ENCODE data around the gene BICRAL.
"Not testable (repeated sequence)": the region's sequence is repeated elsewhere in the genome, so short reads cannot be mapped to it uniquely, and the experiment has no call there.

The BICRAL gene

GRCh38 chr6:42891199-42891722, 109.4 kb downstream of the BICRAL start:
- Histone ChIP-seq H3K36me3 (ENCODE audit: control insufficient read depth, insufficient read depth, low read length) (no peaks in the 10 kb centered on the region), H3K4me1 (ENCODE audit: control insufficient read depth, insufficient read depth, low read length) (no peaks in the 10 kb centered on the region), H3K27ac (ENCODE audit: insufficient read depth, low read depth, low read length, poor library complexity, severe bottlenecking) (no peak overlapping the region), H3K27me3 (ENCODE audit: control insufficient read depth, insufficient read depth, low read length, poor library complexity, severe bottlenecking) (no peaks in the 10 kb centered on the region), H3K4me3 (ENCODE audit: insufficient read depth, low read depth, low read length) (peak overlapping the region; percentile 87), H3K9me3 (ENCODE audit: control insufficient read depth, low read length) (no peaks in the 10 kb centered on the region)
- 90 to 91% methylated on average over 17 of the region's 17 CpGs for WGBS, 2 experiments

GRCh38 chr6:42894041-42894828, 112.4 kb downstream of the BICRAL start:
- not testable (repeated sequence) for H3K9me3 ChIP-seq (ENCODE audit: control insufficient read depth, low read length); H3K27me3 ChIP-seq (ENCODE audit: control insufficient read depth, insufficient read depth, low read length, poor library complexity, severe bottlenecking); H3K4me3 ChIP-seq (ENCODE audit: insufficient read depth, low read depth, low read length); H3K36me3 ChIP-seq (ENCODE audit: control insufficient read depth, insufficient read depth, low read length); H3K4me1 ChIP-seq (ENCODE audit: control insufficient read depth, insufficient read depth, low read length); H3K27ac ChIP-seq (ENCODE audit: insufficient read depth, low read depth, low read length, poor library complexity, severe bottlenecking)
- 83% methylated on average over 19 of the region's 19 CpGs for WGBS, 2 experiments

- H3K4me1 ChIP-seq (ENCODE audit: control insufficient read depth, insufficient read depth, low read length) = peaks cover 12% of the 10 kb centered on the region
- no peak overlapping the region for H3K4me3 ChIP-seq (ENCODE audit: insufficient read depth, low read depth, low read length)
- H3K9me3 ChIP-seq (ENCODE audit: control insufficient read depth, low read length) = no peaks in the 10 kb centered on the region
- 93 to 96% methylated on average over 10 of the region's 10 CpGs for WGBS, 2 experiments
- no peak overlapping the region for H3K27ac ChIP-seq (ENCODE audit: insufficient read depth, low read depth, low read length, poor library complexity, severe bottlenecking)
- H3K27me3 ChIP-seq (ENCODE audit: control insufficient read depth, insufficient read depth, low read length, poor library complexity, severe bottlenecking) = no peaks in the 10 kb centered on the region
- H3K36me3 ChIP-seq (ENCODE audit: control insufficient read depth, insufficient read depth, low read length) = no peaks in the 10 kb centered on the region
Measured at GRCh38 chr6:42896178-42896719, 114.4 kb downstream of the BICRAL start.

GRCh38 chr6:42898891-42899361, 117.1 kb downstream of the BICRAL start:
- no peak overlapping the region for H3K27ac ChIP-seq (ENCODE audit: insufficient read depth, low read depth, low read length, poor library complexity, severe bottlenecking)
- WGBS, 2 experiments = 14% methylated on average over 10 of the region's 10 CpGs

GRCh38 chr6:42899871-42900270, 118.0 kb downstream of the BICRAL start:
- Histone ChIP-seq H3K4me3 (ENCODE audit: insufficient read depth, low read depth, low read length) (no peak overlapping the region), H3K27me3 (ENCODE audit: control insufficient read depth, insufficient read depth, low read length, poor library complexity, severe bottlenecking) (no peaks in the 10 kb centered on the region)
- WGBS, 2 experiments = 4% methylated on average over 8 of the region's 8 CpGs

More at GRCh38 chr6:42898891-42899361, 117.1 kb downstream of the BICRAL start:
- Histone ChIP-seq H3K4me3 (ENCODE audit: insufficient read depth, low read depth, low read length) (no peak overlapping the region), H3K4me1 (ENCODE audit: control insufficient read depth, insufficient read depth, low read length) (peaks cover 12% of the 10 kb centered on the region), H3K27me3 (ENCODE audit: control insufficient read depth, insufficient read depth, low read length, poor library complexity, severe bottlenecking) (no peaks in the 10 kb centered on the region), H3K9me3 (ENCODE audit: control insufficient read depth, low read length) (no peaks in the 10 kb centered on the region), H3K36me3 (ENCODE audit: control insufficient read depth, insufficient read depth, low read length) (no peaks in the 10 kb centered on the region)

GRCh38 chr6:42901538-42901957, 119.7 kb downstream of the BICRAL start:
- H3K4me3 ChIP-seq (ENCODE audit: insufficient read depth, low read depth, low read length) = no peak overlapping the region
- 22 to 24% methylated on average over 11 of the region's 11 CpGs for WGBS, 2 experiments
- no peaks in the 10 kb centered on the region for H3K36me3 ChIP-seq (ENCODE audit: control insufficient read depth, insufficient read depth, low read length)
- no peak overlapping the region for H3K27ac ChIP-seq (ENCODE audit: insufficient read depth, low read depth, low read length, poor library complexity, severe bottlenecking)
- no peaks in the 10 kb centered on the region for H3K9me3 ChIP-seq (ENCODE audit: control insufficient read depth, low read length)
- no peaks in the 10 kb centered on the region for H3K27me3 ChIP-seq (ENCODE audit: control insufficient read depth, insufficient read depth, low read length, poor library complexity, severe bottlenecking)
- peaks cover 12% of the 10 kb centered on the region for H3K4me1 ChIP-seq (ENCODE audit: control insufficient read depth, insufficient read depth, low read length)

More at GRCh38 chr6:42899871-42900270, 118.0 kb downstream of the BICRAL start:
- no peak overlapping the region for H3K27ac ChIP-seq (ENCODE audit: insufficient read depth, low read depth, low read length, poor library complexity, severe bottlenecking)
- H3K36me3 ChIP-seq (ENCODE audit: control insufficient read depth, insufficient read depth, low read length) = no peaks in the 10 kb centered on the region
- H3K4me1 ChIP-seq (ENCODE audit: control insufficient read depth, insufficient read depth, low read length) = peaks cover 12% of the 10 kb centered on the region
- H3K9me3 ChIP-seq (ENCODE audit: control insufficient read depth, low read length) = no peaks in the 10 kb centered on the region

GRCh38 chr6:42902429-42903263, 120.8 kb downstream of the BICRAL start:
- H3K4me3 ChIP-seq (ENCODE audit: insufficient read depth, low read depth, low read length); H3K27ac ChIP-seq (ENCODE audit: insufficient read depth, low read depth, low read length, poor library complexity, severe bottlenecking): not testable (repeated sequence)

GRCh38 chr6:42904467-42904866, 122.6 kb downstream of the BICRAL start:
- Histone ChIP-seq H3K36me3 (ENCODE audit: control insufficient read depth, insufficient read depth, low read length) (no peaks in the 10 kb centered on the region), H3K27ac (ENCODE audit: insufficient read depth, low read depth, low read length, poor library complexity, severe bottlenecking) (no peak overlapping the region), H3K4me3 (ENCODE audit: insufficient read depth, low read depth, low read length) (no peak overlapping the region), H3K27me3 (ENCODE audit: control insufficient read depth, insufficient read depth, low read length, poor library complexity, severe bottlenecking) (no peaks in the 10 kb centered on the region), H3K4me1 (ENCODE audit: control insufficient read depth, insufficient read depth, low read length) (peaks cover 6% of the 10 kb centered on the region), H3K9me3 (ENCODE audit: control insufficient read depth, low read length) (no peaks in the 10 kb centered on the region)
- WGBS, 2 experiments = 95 to 96% methylated on average over 10 of the region's 10 CpGs

More at GRCh38 chr6:42902429-42903263, 120.8 kb downstream of the BICRAL start:
- H3K27me3 ChIP-seq (ENCODE audit: control insufficient read depth, insufficient read depth, low read length, poor library complexity, severe bottlenecking); H3K9me3 ChIP-seq (ENCODE audit: control insufficient read depth, low read length); H3K36me3 ChIP-seq (ENCODE audit: control insufficient read depth, insufficient read depth, low read length): not testable (repeated sequence)
- peaks cover 12% of the 10 kb centered on the region for H3K4me1 ChIP-seq (ENCODE audit: control insufficient read depth, insufficient read depth, low read length)
- WGBS, 2 experiments = 78 to 79% methylated on average over 22 of the region's 22 CpGs

GRCh38 chr6:42907336-42907735, 125.5 kb downstream of the BICRAL start:
- Histone ChIP-seq H3K27me3 (ENCODE audit: control insufficient read depth, insufficient read depth, low read length, poor library complexity, severe bottlenecking) (no peaks in the 10 kb centered on the region), H3K4me3 (ENCODE audit: insufficient read depth, low read depth, low read length) (no peak overlapping the region), H3K27ac (ENCODE audit: insufficient read depth, low read depth, low read length, poor library complexity, severe bottlenecking) (no peak overlapping the region), H3K36me3 (ENCODE audit: control insufficient read depth, insufficient read depth, low read length) (no peaks in the 10 kb centered on the region), H3K4me1 (ENCODE audit: control insufficient read depth, insufficient read depth, low read length) (no peaks in the 10 kb centered on the region), H3K9me3 (ENCODE audit: control insufficient read depth, low read length) (no peaks in the 10 kb centered on the region)
- WGBS, 2 experiments = 81 to 90% methylated on average over 5 of the region's 5 CpGs

GRCh38 chr6:42909835-42910234, 128.0 kb downstream of the BICRAL start:
- Histone ChIP-seq H3K9me3 (ENCODE audit: control insufficient read depth, low read length) (no peaks in the 10 kb centered on the region), H3K27me3 (ENCODE audit: control insufficient read depth, insufficient read depth, low read length, poor library complexity, severe bottlenecking) (no peaks in the 10 kb centered on the region), H3K27ac (ENCODE audit: insufficient read depth, low read depth, low read length, poor library complexity, severe bottlenecking) (no peak overlapping the region), H3K36me3 (ENCODE audit: control insufficient read depth, insufficient read depth, low read length) (no peaks in the 10 kb centered on the region), H3K4me3 (ENCODE audit: insufficient read depth, low read depth, low read length) (no peak overlapping the region), H3K4me1 (ENCODE audit: control insufficient read depth, insufficient read depth, low read length) (no peaks in the 10 kb centered on the region)
- WGBS, 2 experiments = 94 to 96% methylated on average over 8 to 9 of the region's 10 CpGs
